ENCODE measurements around the gene ATF7. TPM values are rescaled to one million over a fixed set of nuclear protein-coding genes. Genes with fewer than 3 reads are reported as not detected.

Gene ATF7
- total and polyA plus RNA-seq, 9 of the 15 experiments (the other 6 are each of a cell fraction or from before 2014, with no cell fraction given) = 10.6 to 30.4 (median 20.7) TPM

GRCh38 chr12:53625946-53626701 lies at the start of gene ATF7 (continued):
- TF ChIP-seq MGA (IDR thresholded peaks at IDR 0.05) = no peak; the same call in 1 of the 2 replicates
- no peak for TF ChIP-seq NR3C1 (CRISPR knock-in tag; IDR thresholded peaks at IDR 0.05)
- no peak for TF ChIP-seq TFAM (CRISPR knock-in tag; conservative IDR thresholded peaks at IDR 0.05)
- no peak for TF ChIP-seq TCF7 (IDR thresholded peaks at IDR 0.05; ENCODE audit: borderline replicate concordance)
- TF ChIP-seq BRF1 (IDR thresholded peaks at IDR 0.05; ENCODE audit: borderline replicate concordance, extremely low read depth, insufficient read length) = no peak
- TF ChIP-seq CHD2 (IDR thresholded peaks at IDR 0.05; ENCODE audit: low read depth, low read length) = peak; percentile 98
- TF ChIP-seq HES1 (IDR thresholded peaks at IDR 0.05; ENCODE audit: low read depth) = peak; percentile 11; the same call in 1 of the 2 replicates
- no peak for TF ChIP-seq ZNF253 (CRISPR knock-in tag; conservative IDR thresholded peaks at IDR 0.05)
- no peak for TF ChIP-seq KDM1A (IDR thresholded peaks at IDR 0.05)
- no peak for TF ChIP-seq MEIS2 (IDR thresholded peaks at IDR 0.05; ENCODE audit: partially characterized antibody)
- TF ChIP-seq ZNF561 (CRISPR knock-in tag; conservative IDR thresholded peaks at IDR 0.05) = no peak
- TF ChIP-seq IRF9 (tag; IDR thresholded peaks at IDR 0.05) = no peak
- TF ChIP-seq SAFB2 (IDR thresholded peaks at IDR 0.05; ENCODE audit: borderline replicate concordance, low read depth, low read length, severe bottlenecking) = no peak
- no peak for TF ChIP-seq DNMT1 (IDR thresholded peaks at IDR 0.05)
- no peak for TF ChIP-seq ZNF586 (CRISPR knock-in tag; conservative IDR thresholded peaks at IDR 0.05)

Data from K562 (cell line).